OCI-LY1 (cell line): ENCODE results near the gene EFEMP1.

Source experiments
- H2AFZ ChIP-seq: fragments of 200-600 bp; sonication (generic), shearing (Covaris generic); 2 replicates; pipeline ENCODE4 v1.6.0; 2014; ENCODE audit warnings: antibody characterized with exemption, mild to moderate bottlenecking, low read length
- H3F3A ChIP-seq: fragments of 200-600 bp; sonication (generic), shearing (Covaris generic); 2 replicates; pipeline ENCODE4 v1.6.0; 2014; ENCODE audit warnings: mild to moderate bottlenecking, antibody characterized with exemption, low read length, moderate library complexity; ENCODE audit not compliant: insufficient read depth
- H3K27ac ChIP-seq: fragments of 200-600 bp; sonication (generic); 2 replicates; pipeline ENCODE4 v1.5.1; 2014; ENCODE audit warnings: low read length, mixed run types, mild to moderate bottlenecking, low read depth; ENCODE audit not compliant: poor library complexity, severe bottlenecking
- H3K27me3 ChIP-seq: fragments of 200-600 bp; sonication (generic); 2 replicates; pipeline ENCODE4 v1.6.0; 2014; ENCODE audit warnings: antibody characterized with exemption, mild to moderate bottlenecking, low read length, moderate library complexity; ENCODE audit not compliant: insufficient read depth
- H3K36me3 ChIP-seq: fragments of 200-600 bp; sonication (generic); 2 replicates; pipeline ENCODE4 v1.6.1; 2014; ENCODE audit warnings: mild to moderate bottlenecking, antibody characterized with exemption, low read length, moderate library complexity, mixed read lengths; ENCODE audit not compliant: insufficient read depth
- H3K4me1 ChIP-seq: fragments of 200-600 bp; sonication (generic); 2 replicates; pipeline ENCODE4 v1.5.1; 2014; ENCODE audit warnings: mild to moderate bottlenecking, low read length, moderate library complexity; ENCODE audit not compliant: insufficient read depth, severe bottlenecking
- H3K4me2 ChIP-seq: fragments of 200-600 bp; sonication (generic), shearing (Covaris generic); 2 replicates; pipeline ENCODE4 v1.6.1; 2014; ENCODE audit warnings: low read length
- H3K4me3 ChIP-seq: fragments of 200-600 bp; sonication (generic); 2 replicates; pipeline ENCODE4 v1.5.1; 2014; ENCODE audit warnings: low read length, low read depth, mild to moderate bottlenecking, mixed read lengths; ENCODE audit not compliant: poor library complexity, severe bottlenecking
- H3K79me2 ChIP-seq: fragments of 200-600 bp; shearing (Covaris generic); 2 replicates; pipeline ENCODE4 v1.6.1; 2016; ENCODE audit warnings: mixed run types, low read length, mixed read lengths; ENCODE audit not compliant: insufficient read depth
- H3K9ac ChIP-seq: fragments of 200-600 bp; sonication (generic), shearing (Covaris generic); 2 replicates; pipeline ENCODE4 v1.6.1; 2014; ENCODE audit warnings: mild to moderate bottlenecking, low read length, mixed read lengths
- H3K9me2 ChIP-seq: fragments of 200-600 bp; sonication (generic), shearing (Covaris generic); 2 replicates; pipeline ENCODE4 v1.6.1; 2014; ENCODE audit warnings: low read depth, mild to moderate bottlenecking, low read length, mixed read lengths
- H3K9me3 ChIP-seq: fragments of 200-600 bp; shearing (Covaris generic); 2 replicates; pipeline ENCODE4 v1.6.1; 2014; ENCODE audit warnings: low read length, mixed read lengths
- H4K20me1 ChIP-seq: fragments of 200-600 bp; sonication (generic), shearing (Covaris generic); 2 replicates; pipeline ENCODE4 v1.6.0; 2016; ENCODE audit warnings: mild to moderate bottlenecking, low read length; ENCODE audit not compliant: insufficient read depth
- EZH2 ChIP-seq: fragments of 200-600 bp; sonication (generic), shearing (Covaris generic); IDR thresholded peaks from 2 replicates; pipeline ENCODE4 v1.8.0; 2017; ENCODE audit warnings: borderline replicate concordance, mixed run types, mild to moderate bottlenecking, antibody characterized with exemption, low read length, moderate library complexity, mixed read lengths
- TF ChIP-seq, protein P1 (sequence below): fragments of 200-600 bp; sonication (generic), shearing (Covaris generic); IDR thresholded peaks from 2 replicates; pipeline ENCODE4 v1.5.1; 2017; ENCODE audit warnings: mild to moderate bottlenecking, antibody characterized with exemption, low read length, moderate library complexity, mixed read lengths

EFEMP1 gene

DNA sequence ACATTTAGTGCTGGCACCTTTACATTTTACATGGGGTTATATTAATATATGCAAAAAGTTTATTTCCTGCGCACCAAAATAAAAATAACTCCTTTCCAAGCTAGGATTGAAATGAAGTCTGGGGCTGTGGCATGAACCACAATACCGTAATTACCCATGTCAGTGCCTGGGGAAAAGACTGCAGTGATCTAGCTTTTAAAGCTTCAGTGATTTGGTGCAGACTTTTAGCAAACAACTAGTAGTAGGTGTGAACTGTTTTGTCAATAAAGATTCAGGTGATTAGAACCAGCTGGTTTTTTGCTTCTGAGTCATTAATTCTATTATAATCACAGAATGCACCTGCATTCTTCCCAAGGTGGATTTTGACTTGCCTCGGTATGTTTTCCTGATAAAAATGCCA lies 21.2 kb downstream of the EFEMP1 start:
- H3F3A ChIP-seq, result no peaks in the 10 kb centered on the region
- H3K9ac ChIP-seq, result no peak overlapping the region
- no peaks in the 10 kb centered on the region for H3K79me2 ChIP-seq
- TF ChIP-seq EZH2, result no peak
- TF ChIP-seq, protein P1, sequence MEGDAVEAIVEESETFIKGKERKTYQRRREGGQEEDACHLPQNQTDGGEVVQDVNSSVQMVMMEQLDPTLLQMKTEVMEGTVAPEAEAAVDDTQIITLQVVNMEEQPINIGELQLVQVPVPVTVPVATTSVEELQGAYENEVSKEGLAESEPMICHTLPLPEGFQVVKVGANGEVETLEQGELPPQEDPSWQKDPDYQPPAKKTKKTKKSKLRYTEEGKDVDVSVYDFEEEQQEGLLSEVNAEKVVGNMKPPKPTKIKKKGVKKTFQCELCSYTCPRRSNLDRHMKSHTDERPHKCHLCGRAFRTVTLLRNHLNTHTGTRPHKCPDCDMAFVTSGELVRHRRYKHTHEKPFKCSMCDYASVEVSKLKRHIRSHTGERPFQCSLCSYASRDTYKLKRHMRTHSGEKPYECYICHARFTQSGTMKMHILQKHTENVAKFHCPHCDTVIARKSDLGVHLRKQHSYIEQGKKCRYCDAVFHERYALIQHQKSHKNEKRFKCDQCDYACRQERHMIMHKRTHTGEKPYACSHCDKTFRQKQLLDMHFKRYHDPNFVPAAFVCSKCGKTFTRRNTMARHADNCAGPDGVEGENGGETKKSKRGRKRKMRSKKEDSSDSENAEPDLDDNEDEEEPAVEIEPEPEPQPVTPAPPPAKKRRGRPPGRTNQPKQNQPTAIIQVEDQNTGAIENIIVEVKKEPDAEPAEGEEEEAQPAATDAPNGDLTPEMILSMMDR, result no peak
- H3K4me3 ChIP-seq, result no peak overlapping the region
- no peaks in the 10 kb centered on the region for H3K4me1 ChIP-seq
- H3K36me3 ChIP-seq, result no peaks in the 10 kb centered on the region
- H3K27me3 ChIP-seq, result no peaks in the 10 kb centered on the region
- H4K20me1 ChIP-seq, result no peaks in the 10 kb centered on the region
- H3K9me2 ChIP-seq, result no peaks in the 10 kb centered on the region
- no peak overlapping the region for H2AFZ ChIP-seq
- H3K27ac ChIP-seq, result no peak overlapping the region
- no peak overlapping the region for H3K4me2 ChIP-seq
- no peaks in the 10 kb centered on the region for H3K9me3 ChIP-seq

DNA sequence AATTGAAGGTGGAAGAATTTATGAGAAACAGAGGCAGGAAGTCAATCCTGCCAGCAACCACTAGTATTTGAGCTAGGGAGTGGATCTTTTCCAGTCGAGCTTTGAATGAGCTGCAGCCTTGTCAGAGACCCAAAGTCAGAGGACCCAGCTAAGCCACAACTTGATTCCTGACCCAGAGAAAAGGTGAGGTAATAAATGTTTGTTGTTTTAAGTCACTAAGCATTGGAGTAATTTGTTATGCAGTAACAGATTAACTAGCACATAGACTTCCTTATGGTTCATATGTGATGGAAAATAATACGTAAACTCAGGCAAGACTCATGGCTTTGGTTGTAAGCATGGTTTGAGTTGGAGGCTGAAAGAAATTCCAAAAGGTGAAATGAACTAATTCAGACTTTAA lies 21.6 kb downstream of the EFEMP1 start:
- TF ChIP-seq, protein P1, result no peak
- TF ChIP-seq EZH2, result no peak
- no peaks in the 10 kb centered on the region for H4K20me1 ChIP-seq
- no peaks in the 10 kb centered on the region for H3K27me3 ChIP-seq
- no peak overlapping the region for H3K4me3 ChIP-seq
- no peak overlapping the region for H2AFZ ChIP-seq
- H3K9me2 ChIP-seq, result no peaks in the 10 kb centered on the region
- no peak overlapping the region for H3K4me2 ChIP-seq
- no peaks in the 10 kb centered on the region for H3K4me1 ChIP-seq
- no peak overlapping the region for H3K27ac ChIP-seq
- H3K79me2 ChIP-seq, result no peaks in the 10 kb centered on the region
- no peaks in the 10 kb centered on the region for H3K36me3 ChIP-seq
- no peaks in the 10 kb centered on the region for H3F3A ChIP-seq
- H3K9ac ChIP-seq, result no peak overlapping the region
- H3K9me3 ChIP-seq, result no peaks in the 10 kb centered on the region

DNA sequence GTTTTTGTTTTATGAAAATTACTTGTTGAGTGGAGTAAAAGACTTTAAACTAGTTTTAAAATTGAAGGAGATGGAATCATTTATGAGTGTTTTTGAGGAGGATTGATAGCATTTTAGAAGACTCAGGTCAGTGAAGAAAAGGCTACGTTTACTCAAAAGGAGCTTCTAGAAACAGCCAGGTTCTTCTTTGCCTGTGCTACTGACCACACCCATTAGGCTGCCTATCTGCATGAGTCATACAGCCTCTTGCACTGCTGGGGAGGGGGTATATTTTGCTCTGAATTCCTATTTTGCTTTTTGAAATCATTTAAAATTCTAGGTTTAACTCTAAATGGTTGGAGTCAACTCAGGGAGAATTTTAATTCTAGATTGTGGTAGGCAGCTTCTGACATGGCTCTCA lies 22.3 kb downstream of the EFEMP1 start:
- H3K27me3 ChIP-seq, result no peaks in the 10 kb centered on the region

More for the DNA sequence above, 22.3 kb downstream of the EFEMP1 start:
- Histone ChIP-seq H3K4me1 (no peaks in the 10 kb centered on the region), H3K36me3 (no peaks in the 10 kb centered on the region), H3K27ac (no peak overlapping the region), H3K4me2 (no peak overlapping the region), H2AFZ (no peak overlapping the region), H3F3A (no peaks in the 10 kb centered on the region), H3K79me2 (no peaks in the 10 kb centered on the region), H4K20me1 (no peaks in the 10 kb centered on the region), H3K9me2 (no peaks in the 10 kb centered on the region), H3K9ac (no peak overlapping the region), H3K9me3 (no peaks in the 10 kb centered on the region), H3K4me3 (no peak overlapping the region)
- TF ChIP-seq, protein P1, result no peak
- TF ChIP-seq EZH2, result no peak
